ENCODE data around the gene PDE5A. TPM values are rescaled to one million over a fixed set of nuclear protein-coding genes. Genes with fewer than 3 reads are reported as not detected.

PDE5A gene
- total and polyA plus RNA-seq, 2 experiments from 2014 or later = 8.0 to 13.8 TPM

- Histone ChIP-seq H2AFZ (no peak overlapping the region), H3K27me3 (replicated peaks; ENCODE audit: insufficient read depth) (no peaks in the 10 kb centered on the region), H3K9me2 (ENCODE audit: insufficient read depth) (no peaks in the 10 kb centered on the region), H3F3A (ENCODE audit: insufficient read depth) (no peaks in the 10 kb centered on the region), H3K9ac (no peak overlapping the region), H4K20me1 (ENCODE audit: insufficient read depth) (no peaks in the 10 kb centered on the region), H3K9me3 (ENCODE audit: low read depth) (no peaks in the 10 kb centered on the region), H3K36me3 (ENCODE audit: low read depth) (no peaks in the 10 kb centered on the region; the same call in 1 of the 2 replicates), H3K79me2 (ENCODE audit: insufficient read depth) (no peaks in the 10 kb centered on the region), H3K27ac (no peak overlapping the region), H3K4me1 (ENCODE audit: insufficient read depth) (no peaks in the 10 kb centered on the region), H3K4me2 (ENCODE audit: unreplicated experiment) (no peak overlapping the region), H3K4me3 (no peak overlapping the region)
- DNase-seq = no peak
- WGBS, 2 experiments (ENCODE audit: low coverage in 1 of 2, low lambda C conversion rate in 2 of 2, missing lambda C conversion rate in 2 of 2) = 68 to 71% methylated on average over 5 of the region's 5 CpGs
- in situ Hi-C loops (cut with MboI) = no loop called here
- TF ChIP-seq EZH2 (IDR thresholded peaks at IDR 0.05; ENCODE audit: insufficient read depth, poor library complexity, severe bottlenecking) (no peak), EZH2phosphoT487 (IDR thresholded peaks at IDR 0.05; ENCODE audit: insufficient read depth, low read depth) (no peak)
These were observed 48.8 kb downstream of the PDE5A start for GRCh38 chr4:119579823-119580222.

- Histone ChIP-seq H3F3A (ENCODE audit: insufficient read depth) (no peaks in the 10 kb centered on the region), H3K4me2 (ENCODE audit: unreplicated experiment) (no peak overlapping the region), H2AFZ (no peak overlapping the region), H4K20me1 (ENCODE audit: insufficient read depth) (no peaks in the 10 kb centered on the region), H3K27me3 (replicated peaks; ENCODE audit: insufficient read depth) (no peaks in the 10 kb centered on the region), H3K79me2 (ENCODE audit: insufficient read depth) (no peaks in the 10 kb centered on the region), H3K9ac (no peak overlapping the region), H3K27ac (no peak overlapping the region), H3K9me3 (ENCODE audit: low read depth) (no peaks in the 10 kb centered on the region), H3K36me3 (ENCODE audit: low read depth) (peaks cover 2% of the 10 kb centered on the region; the same call in 1 of the 2 replicates), H3K9me2 (ENCODE audit: insufficient read depth) (no peaks in the 10 kb centered on the region), H3K4me3 (no peak overlapping the region), H3K4me1 (ENCODE audit: insufficient read depth) (peaks cover 7% of the 10 kb centered on the region)
- peak; percentile 43 for DNase-seq
- WGBS, 2 experiments (ENCODE audit: low coverage in 1 of 2, low lambda C conversion rate in 2 of 2, missing lambda C conversion rate in 2 of 2) = 45 to 48% methylated on average over 5 of the region's 5 CpGs
- in situ Hi-C loops (cut with MboI) = no loop called here
- TF ChIP-seq EZH2phosphoT487 (IDR thresholded peaks at IDR 0.05; ENCODE audit: insufficient read depth, low read depth) = no peak
- no peak for TF ChIP-seq EZH2 (IDR thresholded peaks at IDR 0.05; ENCODE audit: insufficient read depth, poor library complexity, severe bottlenecking)
These were observed 58.2 kb downstream of the PDE5A start for GRCh38 chr4:119570401-119570800.

- Histone ChIP-seq H4K20me1 (ENCODE audit: insufficient read depth) (no peaks in the 10 kb centered on the region), H3K79me2 (ENCODE audit: insufficient read depth) (no peaks in the 10 kb centered on the region), H3K9me2 (ENCODE audit: insufficient read depth) (no peaks in the 10 kb centered on the region), H3K4me2 (ENCODE audit: unreplicated experiment) (no peak overlapping the region), H2AFZ (no peak overlapping the region), H3K9ac (no peak overlapping the region), H3K27me3 (replicated peaks; ENCODE audit: insufficient read depth) (no peaks in the 10 kb centered on the region), H3K36me3 (ENCODE audit: low read depth) (peaks cover 25% of the 10 kb centered on the region; the same call in 1 of the 2 replicates), H3K27ac (no peak overlapping the region), H3F3A (ENCODE audit: insufficient read depth) (no peaks in the 10 kb centered on the region), H3K9me3 (ENCODE audit: low read depth) (peaks cover 3% of the 10 kb centered on the region), H3K4me1 (ENCODE audit: insufficient read depth) (no peaks in the 10 kb centered on the region), H3K4me3 (no peak overlapping the region)
- DNase-seq = no peak
- in situ Hi-C loops (cut with MboI) = loop anchor here (10.0 kb wide), 1 partner anchor 481 kb away; no protein-coding TSS in a partner anchor
- TF ChIP-seq EZH2 (IDR thresholded peaks at IDR 0.05; ENCODE audit: insufficient read depth, poor library complexity, severe bottlenecking) (no peak), EZH2phosphoT487 (IDR thresholded peaks at IDR 0.05; ENCODE audit: insufficient read depth, low read depth) (no peak)
These were observed 64.5 kb downstream of the PDE5A start for GRCh38 chr4:119564106-119564505.

GRCh38 chr4:119559044-119559647, 69.5 kb downstream of the PDE5A start:
- Histone ChIP-seq H3K4me1 (ENCODE audit: insufficient read depth) (no peaks in the 10 kb centered on the region), H3K9me3 (ENCODE audit: low read depth) (peaks cover 1% of the 10 kb centered on the region), H3K4me2 (ENCODE audit: unreplicated experiment) (no peak overlapping the region), H3K36me3 (ENCODE audit: low read depth) (peaks cover 12% of the 10 kb centered on the region; the same call in 1 of the 2 replicates), H2AFZ (no peak overlapping the region), H3K9me2 (ENCODE audit: insufficient read depth) (no peaks in the 10 kb centered on the region), H3K4me3 (no peak overlapping the region), H3F3A (ENCODE audit: insufficient read depth) (no peaks in the 10 kb centered on the region), H3K9ac (no peak overlapping the region), H3K79me2 (ENCODE audit: insufficient read depth) (no peaks in the 10 kb centered on the region), H3K27me3 (replicated peaks; ENCODE audit: insufficient read depth) (no peaks in the 10 kb centered on the region), H4K20me1 (ENCODE audit: insufficient read depth) (no peaks in the 10 kb centered on the region), H3K27ac (no peak overlapping the region)
- peak; percentile 74 for DNase-seq
- in situ Hi-C loops (cut with MboI) = no loop called here
- TF ChIP-seq EZH2 (IDR thresholded peaks at IDR 0.05; ENCODE audit: insufficient read depth, poor library complexity, severe bottlenecking) = no peak

All from GM23248 (cell line).